Fibroblast of lung (primary cell): ENCODE measurements around the gene ACTG1.

Experiments
- EZH2 ChIP-seq: IDR thresholded peaks from 2 replicates; pipeline ENCODE4 v1.5.1; 2012; ENCODE audit warnings: low read length, control low read depth, mild to moderate bottlenecking; ENCODE audit errors: missing control alignments
- TF ChIP-seq, protein P1 (sequence below), 2 donors: IDR thresholded peaks in 1 of 2; conservative IDR thresholded peaks in 1 of 2; 1 replicate in 1 of 2; 2 replicates in 1 of 2; pipeline ENCODE4 v1.5.1; 2011 to 2012; ENCODE audit warnings: low read length in 2 of 2, control low read depth in 1 of 2, inconsistent platforms in 1 of 2, low read depth in 1 of 2, mild to moderate bottlenecking in 1 of 2

DNA sequence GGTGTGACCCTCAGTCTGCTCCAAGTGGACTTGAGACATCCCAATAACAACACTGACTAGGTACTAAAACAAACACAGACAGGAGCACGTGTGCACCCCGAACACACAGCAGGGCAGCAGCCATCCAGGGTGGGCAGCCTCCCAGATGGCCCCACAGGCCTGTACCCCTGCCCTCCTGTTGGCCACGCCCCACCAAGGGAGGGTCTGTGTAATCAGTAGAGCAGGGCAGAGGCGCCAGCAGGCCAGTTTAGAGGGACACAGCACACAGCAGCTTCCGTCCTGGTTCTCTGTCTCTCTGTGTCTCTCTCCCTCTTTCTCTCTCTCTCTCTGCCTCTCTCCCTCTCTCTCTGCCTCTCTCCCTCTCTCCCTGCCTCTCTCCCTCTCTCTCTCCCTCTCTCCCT is 21.4 kb downstream of the ACTG1 start:
- TF ChIP-seq, protein P1, sequence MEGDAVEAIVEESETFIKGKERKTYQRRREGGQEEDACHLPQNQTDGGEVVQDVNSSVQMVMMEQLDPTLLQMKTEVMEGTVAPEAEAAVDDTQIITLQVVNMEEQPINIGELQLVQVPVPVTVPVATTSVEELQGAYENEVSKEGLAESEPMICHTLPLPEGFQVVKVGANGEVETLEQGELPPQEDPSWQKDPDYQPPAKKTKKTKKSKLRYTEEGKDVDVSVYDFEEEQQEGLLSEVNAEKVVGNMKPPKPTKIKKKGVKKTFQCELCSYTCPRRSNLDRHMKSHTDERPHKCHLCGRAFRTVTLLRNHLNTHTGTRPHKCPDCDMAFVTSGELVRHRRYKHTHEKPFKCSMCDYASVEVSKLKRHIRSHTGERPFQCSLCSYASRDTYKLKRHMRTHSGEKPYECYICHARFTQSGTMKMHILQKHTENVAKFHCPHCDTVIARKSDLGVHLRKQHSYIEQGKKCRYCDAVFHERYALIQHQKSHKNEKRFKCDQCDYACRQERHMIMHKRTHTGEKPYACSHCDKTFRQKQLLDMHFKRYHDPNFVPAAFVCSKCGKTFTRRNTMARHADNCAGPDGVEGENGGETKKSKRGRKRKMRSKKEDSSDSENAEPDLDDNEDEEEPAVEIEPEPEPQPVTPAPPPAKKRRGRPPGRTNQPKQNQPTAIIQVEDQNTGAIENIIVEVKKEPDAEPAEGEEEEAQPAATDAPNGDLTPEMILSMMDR (conservative IDR thresholded peaks at IDR 0.05 in 1 of 2, IDR thresholded peaks at IDR 0.05 in 1 of 2; ENCODE audit: low read depth in 1 of 2, low read length in 2 of 2), result no peak
- TF ChIP-seq EZH2, result no peak
